ENCODE results near the gene COBL.

COBL gene

GRCh38 chr7:51301806-51302205 is 14.8 kb downstream of the COBL start:
- Mint-ChIP-seq H3K27me3 (no peaks in the 10 kb centered on the region), H3K4me1 (ENCODE audit: low read depth) (no peaks in the 10 kb centered on the region), H3K4me3 (no peak overlapping the region), H3K27ac (no peak overlapping the region), H3K9me3 (no peaks in the 10 kb centered on the region), H3K36me3 (ENCODE audit: low read depth) (no peaks in the 10 kb centered on the region)

GRCh38 chr7:51300762-51301674 is 15.6 kb downstream of the COBL start:
- no peak overlapping the region for H3K4me3 Mint-ChIP-seq
- no peak overlapping the region for H3K27ac Mint-ChIP-seq
- no peaks in the 10 kb centered on the region for H3K4me1 Mint-ChIP-seq (ENCODE audit: low read depth)
- H3K27me3 Mint-ChIP-seq = no peaks in the 10 kb centered on the region
- H3K9me3 Mint-ChIP-seq = no peaks in the 10 kb centered on the region
- no peaks in the 10 kb centered on the region for H3K36me3 Mint-ChIP-seq (ENCODE audit: low read depth)

DNA sequence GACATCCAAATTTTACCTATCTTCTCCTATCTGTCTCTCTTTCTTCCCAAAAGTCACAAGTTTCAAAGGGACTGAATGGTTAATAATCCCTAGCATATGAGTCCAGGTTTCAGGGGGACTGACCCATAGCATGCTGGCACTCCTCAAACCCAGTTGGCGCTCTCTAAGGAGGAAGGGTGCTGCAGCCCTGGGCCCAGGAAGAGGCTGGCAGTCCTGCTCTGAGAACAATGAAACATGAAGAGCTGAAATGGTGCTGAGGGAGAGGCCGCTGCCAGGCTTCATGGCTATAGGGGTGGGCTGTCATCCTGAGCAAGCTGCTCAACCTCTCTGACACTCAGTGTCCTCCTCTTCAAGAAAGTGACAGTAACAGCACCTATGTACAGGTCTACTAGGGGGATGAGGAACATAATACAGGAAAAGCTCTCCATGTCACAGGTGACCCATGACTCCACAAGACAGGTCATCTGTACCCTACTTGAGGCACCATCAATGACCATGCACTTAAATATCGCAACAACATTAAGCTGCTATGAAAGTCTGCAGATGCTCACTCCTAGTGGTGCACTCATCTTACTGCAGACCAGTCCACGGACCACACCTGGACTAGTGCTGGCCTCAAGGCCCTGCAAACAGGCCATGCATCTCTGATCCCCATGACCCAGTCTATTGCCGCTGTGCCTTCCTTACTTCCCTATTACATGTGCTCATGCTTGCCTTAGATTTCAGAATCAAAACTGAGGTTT is 17.0 kb downstream of the COBL start:
- no peaks in the 10 kb centered on the region for H3K27me3 Mint-ChIP-seq
- H3K4me3 Mint-ChIP-seq = no peak overlapping the region
- H3K9me3 Mint-ChIP-seq = no peaks in the 10 kb centered on the region
- no peaks in the 10 kb centered on the region for H3K36me3 Mint-ChIP-seq (ENCODE audit: low read depth)
- H3K4me1 Mint-ChIP-seq (ENCODE audit: low read depth) = no peaks in the 10 kb centered on the region
- H3K27ac Mint-ChIP-seq = no peak overlapping the region

DNA sequence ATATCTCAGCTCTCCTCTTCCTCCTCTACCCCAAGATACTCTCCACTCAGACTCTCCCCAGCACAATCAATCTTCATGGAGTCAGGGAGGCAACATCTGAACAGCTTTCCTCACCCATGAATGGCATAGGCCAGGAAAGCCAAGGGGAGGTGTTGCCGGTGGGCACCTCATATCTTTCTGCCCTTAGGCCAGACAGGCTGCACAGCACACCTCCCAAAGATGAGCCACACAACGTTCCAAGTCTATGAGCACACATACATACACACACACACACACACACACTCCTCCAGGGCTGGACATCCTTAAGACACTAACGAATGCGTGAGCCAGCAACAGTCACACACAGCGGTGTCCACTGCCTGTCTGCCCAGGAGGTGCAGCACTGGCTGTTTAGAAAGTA is 17.7 kb downstream of the COBL start:
- no peak overlapping the region for H3K27ac Mint-ChIP-seq
- H3K4me3 Mint-ChIP-seq = no peak overlapping the region
- no peaks in the 10 kb centered on the region for H3K9me3 Mint-ChIP-seq
- no peaks in the 10 kb centered on the region for H3K27me3 Mint-ChIP-seq
- no peaks in the 10 kb centered on the region for H3K36me3 Mint-ChIP-seq (ENCODE audit: low read depth)
- H3K4me1 Mint-ChIP-seq (ENCODE audit: low read depth) = no peaks in the 10 kb centered on the region

- no peak overlapping the region for H3K4me3 Mint-ChIP-seq
- no peaks in the 10 kb centered on the region for H3K9me3 Mint-ChIP-seq
- H3K27me3 Mint-ChIP-seq = no peaks in the 10 kb centered on the region
- H3K4me1 Mint-ChIP-seq (ENCODE audit: low read depth) = no peaks in the 10 kb centered on the region
- H3K36me3 Mint-ChIP-seq (ENCODE audit: low read depth) = no peaks in the 10 kb centered on the region
- no peak overlapping the region for H3K27ac Mint-ChIP-seq
Measured at GRCh38 chr7:51297986-51298385, 18.6 kb downstream of the COBL start.

DNA sequence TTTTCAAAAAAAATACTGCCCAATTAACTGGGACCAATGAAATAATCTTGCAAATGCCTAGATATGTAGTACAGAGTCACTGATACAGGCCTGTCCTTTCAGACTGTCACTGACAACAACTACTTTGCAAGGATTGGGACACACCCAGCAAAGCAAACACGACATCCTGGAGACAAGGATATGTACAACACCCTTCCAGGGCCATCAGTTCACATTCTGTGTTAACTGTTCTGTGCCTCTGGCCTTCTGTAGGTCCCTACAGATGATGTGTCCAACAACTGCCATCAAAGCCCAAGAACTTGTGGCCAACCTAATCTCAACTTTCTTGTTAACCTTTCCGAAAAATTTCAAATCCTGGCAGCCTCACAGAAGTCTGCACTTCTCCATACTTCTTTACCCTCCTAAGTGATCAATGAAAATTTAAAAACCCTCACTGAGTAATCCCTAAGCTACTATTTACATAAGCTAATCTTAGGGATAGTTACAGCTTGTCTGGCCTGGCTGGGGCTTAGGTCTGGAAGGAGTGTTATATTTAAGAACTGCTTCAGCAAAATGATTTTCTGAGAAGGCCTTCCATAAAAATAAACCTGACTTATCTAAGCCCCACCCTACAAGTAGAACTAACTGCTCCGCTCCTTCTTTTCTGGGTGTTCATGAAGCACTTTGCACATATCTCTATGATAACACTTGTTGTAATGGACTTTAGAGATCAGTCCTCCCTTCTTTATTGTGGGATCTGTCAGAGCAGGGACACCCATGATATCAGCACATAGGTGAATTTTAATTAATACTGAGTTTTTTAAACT is 21.0 kb downstream of the COBL start:
- Mint-ChIP-seq H3K4me3 (no peak overlapping the region), H3K27ac (no peak overlapping the region), H3K4me1 (ENCODE audit: low read depth) (no peaks in the 10 kb centered on the region), H3K9me3 (no peaks in the 10 kb centered on the region), H3K36me3 (ENCODE audit: low read depth) (no peaks in the 10 kb centered on the region), H3K27me3 (no peaks in the 10 kb centered on the region)

- Mint-ChIP-seq H3K27ac (no peak overlapping the region), H3K9me3 (no peaks in the 10 kb centered on the region), H3K4me3 (no peak overlapping the region), H3K36me3 (ENCODE audit: low read depth) (no peaks in the 10 kb centered on the region), H3K4me1 (ENCODE audit: low read depth) (no peaks in the 10 kb centered on the region), H3K27me3 (peaks cover 7% of the 10 kb centered on the region)
Measured at GRCh38 chr7:51292596-51292995, 24.0 kb downstream of the COBL start.

GRCh38 chr7:51290702-51291540 is 25.7 kb downstream of the COBL start:
- Mint-ChIP-seq H3K36me3 (ENCODE audit: low read depth) (no peaks in the 10 kb centered on the region), H3K27me3 (peaks cover 7% of the 10 kb centered on the region), H3K4me3 (no peak overlapping the region), H3K27ac (no peak overlapping the region), H3K4me1 (ENCODE audit: low read depth) (no peaks in the 10 kb centered on the region), H3K9me3 (no peaks in the 10 kb centered on the region)

DNA sequence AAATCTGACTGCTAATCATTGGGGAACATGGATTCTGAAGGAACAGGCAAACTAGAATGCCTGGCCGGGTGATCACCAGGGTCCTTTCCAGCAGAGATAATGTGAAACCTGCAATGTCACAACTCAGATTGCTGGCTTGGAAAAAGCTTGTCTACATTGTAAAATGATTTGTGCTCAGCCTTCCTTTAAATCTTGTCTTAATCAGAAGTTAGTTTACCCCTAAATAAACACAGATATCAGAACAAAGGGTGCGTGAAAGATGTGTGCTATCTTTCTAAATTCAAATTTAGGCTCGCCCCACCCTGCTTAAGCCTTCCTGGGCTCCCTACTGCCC is 26.3 kb downstream of the COBL start:
- Mint-ChIP-seq H3K27ac (no peak overlapping the region), H3K36me3 (ENCODE audit: low read depth) (no peaks in the 10 kb centered on the region), H3K4me1 (ENCODE audit: low read depth) (no peaks in the 10 kb centered on the region), H3K4me3 (no peak overlapping the region), H3K9me3 (no peaks in the 10 kb centered on the region), H3K27me3 (peaks cover 7% of the 10 kb centered on the region)

GRCh38 chr7:51289623-51290303 is 26.8 kb downstream of the COBL start:
- no peaks in the 10 kb centered on the region for H3K4me1 Mint-ChIP-seq (ENCODE audit: low read depth)
- H3K27me3 Mint-ChIP-seq = peaks cover 7% of the 10 kb centered on the region
- no peak overlapping the region for H3K27ac Mint-ChIP-seq
- no peaks in the 10 kb centered on the region for H3K36me3 Mint-ChIP-seq (ENCODE audit: low read depth)
- no peaks in the 10 kb centered on the region for H3K9me3 Mint-ChIP-seq
- H3K4me3 Mint-ChIP-seq = no peak overlapping the region

GRCh38 chr7:51288896-51289622 is 27.6 kb downstream of the COBL start:
- Mint-ChIP-seq H3K36me3 (ENCODE audit: low read depth) (no peaks in the 10 kb centered on the region), H3K27me3 (peaks cover 7% of the 10 kb centered on the region), H3K4me1 (ENCODE audit: low read depth) (no peaks in the 10 kb centered on the region), H3K4me3 (no peak overlapping the region), H3K9me3 (no peaks in the 10 kb centered on the region), H3K27ac (no peak overlapping the region)

GRCh38 chr7:51286401-51286800 is 30.2 kb downstream of the COBL start:
- no peak overlapping the region for H3K27ac Mint-ChIP-seq
- H3K4me3 Mint-ChIP-seq = no peak overlapping the region
- peaks cover 12% of the 10 kb centered on the region for H3K27me3 Mint-ChIP-seq
- H3K9me3 Mint-ChIP-seq = peaks cover 3% of the 10 kb centered on the region
- H3K4me1 Mint-ChIP-seq (ENCODE audit: low read depth) = no peaks in the 10 kb centered on the region
- H3K36me3 Mint-ChIP-seq (ENCODE audit: low read depth) = no peaks in the 10 kb centered on the region

GRCh38 chr7:51280156-51280555 is 36.5 kb downstream of the COBL start:
- no peak overlapping the region for H3K4me3 Mint-ChIP-seq
- H3K4me1 Mint-ChIP-seq (ENCODE audit: low read depth) = no peaks in the 10 kb centered on the region
- no peak overlapping the region for H3K27ac Mint-ChIP-seq
- no peaks in the 10 kb centered on the region for H3K36me3 Mint-ChIP-seq (ENCODE audit: low read depth)
- H3K27me3 Mint-ChIP-seq = peaks cover 5% of the 10 kb centered on the region
- peaks cover 3% of the 10 kb centered on the region for H3K9me3 Mint-ChIP-seq

Data from stimulated activated naive CD8-positive, alpha-beta T cell treated with anti-CD3 and anti-CD28 coated beads, Interleukin-15, Interleukin-2, amounts not matched to agents 100 ng/mL and 50 ng/mL, for 24 hours (primary cell).